NB4 (cell line): ENCODE measurements around the gene RABEPK.

Experiments used
- POLR2A ChIP-seq: IDR thresholded peaks from 2 replicates; pipeline ENCODE4 v1.6.1; 2011; ENCODE audit warnings: mild to moderate bottlenecking; ENCODE audit not compliant: insufficient read length; ENCODE audit errors: extremely low read depth
- TF ChIP-seq, protein P1 (sequence below): IDR thresholded peaks from one replicate; pipeline ENCODE4 v1.5.1; 2012; ENCODE audit warnings: low read depth, low read length

DNA sequence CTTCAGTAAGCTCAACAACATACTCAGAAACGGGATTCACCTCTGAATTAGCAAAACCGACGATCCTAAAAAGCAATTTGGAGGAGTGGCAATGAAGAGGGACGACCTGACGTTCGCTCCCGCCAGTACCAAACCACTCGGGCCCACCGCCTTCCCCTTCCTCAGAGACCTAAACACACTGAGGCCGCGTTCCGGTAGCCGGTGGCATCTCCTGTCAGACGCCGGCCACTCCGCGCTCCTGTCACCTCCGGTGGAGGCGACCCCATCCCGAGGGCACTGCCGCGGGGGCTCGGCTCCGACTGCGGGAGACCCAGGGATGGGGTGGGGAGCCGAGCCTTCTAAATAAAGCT, 11.4 kb upstream of the RABEPK start:
- TF ChIP-seq, protein P1, sequence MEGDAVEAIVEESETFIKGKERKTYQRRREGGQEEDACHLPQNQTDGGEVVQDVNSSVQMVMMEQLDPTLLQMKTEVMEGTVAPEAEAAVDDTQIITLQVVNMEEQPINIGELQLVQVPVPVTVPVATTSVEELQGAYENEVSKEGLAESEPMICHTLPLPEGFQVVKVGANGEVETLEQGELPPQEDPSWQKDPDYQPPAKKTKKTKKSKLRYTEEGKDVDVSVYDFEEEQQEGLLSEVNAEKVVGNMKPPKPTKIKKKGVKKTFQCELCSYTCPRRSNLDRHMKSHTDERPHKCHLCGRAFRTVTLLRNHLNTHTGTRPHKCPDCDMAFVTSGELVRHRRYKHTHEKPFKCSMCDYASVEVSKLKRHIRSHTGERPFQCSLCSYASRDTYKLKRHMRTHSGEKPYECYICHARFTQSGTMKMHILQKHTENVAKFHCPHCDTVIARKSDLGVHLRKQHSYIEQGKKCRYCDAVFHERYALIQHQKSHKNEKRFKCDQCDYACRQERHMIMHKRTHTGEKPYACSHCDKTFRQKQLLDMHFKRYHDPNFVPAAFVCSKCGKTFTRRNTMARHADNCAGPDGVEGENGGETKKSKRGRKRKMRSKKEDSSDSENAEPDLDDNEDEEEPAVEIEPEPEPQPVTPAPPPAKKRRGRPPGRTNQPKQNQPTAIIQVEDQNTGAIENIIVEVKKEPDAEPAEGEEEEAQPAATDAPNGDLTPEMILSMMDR = no peak
- no peak for TF ChIP-seq POLR2A
